Measurements from ENCODE around the gene MS4A10. TPM values are rescaled to one million over a fixed set of nuclear protein-coding genes. Genes with fewer than 3 reads are reported as not detected.

Gene MS4A10
- total and polyA plus RNA-seq, 2 of the 8 experiments (the other 6 are each of a cell fraction or from before 2014, with no cell fraction given) = not detected

DNA sequence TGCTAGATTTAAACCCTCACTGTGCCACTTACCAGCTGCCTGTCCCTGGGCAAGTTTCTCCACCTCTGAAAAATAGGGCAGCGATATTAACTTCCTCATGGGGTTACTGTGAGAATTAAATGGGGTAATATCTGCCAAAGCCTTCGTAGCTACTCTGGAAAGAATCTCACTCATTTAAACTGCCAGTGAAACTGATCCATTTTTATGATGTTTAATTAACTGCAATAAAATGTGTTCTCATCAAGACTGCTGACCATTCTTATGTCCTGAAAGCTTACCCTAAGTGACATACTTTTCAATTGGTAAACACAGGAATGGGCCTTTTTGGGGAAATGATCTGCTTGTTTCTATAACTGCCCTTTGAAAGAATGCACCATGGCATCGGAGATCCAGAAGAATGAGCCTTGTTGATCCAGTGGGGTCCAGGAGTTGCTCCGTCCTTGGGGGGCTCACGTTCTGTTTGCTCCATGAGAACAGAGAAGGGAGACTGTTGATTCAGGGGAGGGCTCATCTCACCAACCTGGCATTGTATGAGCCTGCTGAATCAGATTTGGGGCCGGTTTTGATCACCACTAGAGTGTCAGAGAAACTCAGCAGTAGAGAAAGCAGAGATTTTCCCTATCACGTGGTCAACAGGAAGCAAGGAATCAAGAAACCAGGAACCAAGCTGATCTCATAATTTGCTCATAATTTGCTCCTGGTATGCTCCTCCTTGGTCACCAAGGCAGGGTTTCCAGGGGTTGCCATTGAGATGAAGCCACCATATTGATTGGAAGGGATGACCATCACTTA is 49.8 kb downstream of the MS4A10 start (continued):
- TF ChIP-seq RNF2 (IDR thresholded peaks at IDR 0.05; ENCODE audit: borderline replicate concordance, low read depth, low read length, missing control alignments, poor library complexity, severe bottlenecking) (no peak), TAF7 (optimal IDR thresholded peaks at IDR 0.05; ENCODE audit: borderline replicate concordance, low read depth, low read length) (no peak), HDAC6 (IDR thresholded peaks at IDR 0.05; ENCODE audit: low read depth, low read length) (no peak), TCF12 (IDR thresholded peaks at IDR 0.05; ENCODE audit: low read depth, low read length) (no peak), CREB1 (IDR thresholded peaks at IDR 0.05) (no peak), SP4 (IDR thresholded peaks at IDR 0.05; ENCODE audit: low read length) (no peak)

Data from H1 (cell line).